Testis (tissue), 3 donors: ENCODE data around the gene TECTB. TPM values are rescaled to one million over a fixed set of nuclear protein-coding genes. Genes with fewer than 3 reads are reported as not detected.

ENCODE experiments used
- DNase-seq: peaks from one replicate; pipeline ENCODE4 v3.0.0-alpha.2; 2019
- H3K27ac ChIP-seq, 2 donors: fragments of 200-600 bp; sonication (generic); one replicate each; pipeline ENCODE4 v1.5.1; 2019
- H3K27me3 ChIP-seq: fragments of 200-600 bp; sonication (generic); one replicate; pipeline ENCODE4 v1.5.1; 2019
- H3K36me3 ChIP-seq: fragments of 200-600 bp; sonication (generic); one replicate; pipeline ENCODE4 v1.5.1; 2017; ENCODE audit warnings: low read depth; ENCODE audit errors: missing control alignments
- H3K4me1 ChIP-seq: fragments of 200-600 bp; sonication (generic); one replicate; pipeline ENCODE4 v1.5.1; 2019
- H3K4me3 ChIP-seq, 2 donors: fragments of 200-600 bp; sonication (generic); one replicate each; pipeline ENCODE4 v1.5.1; 2017 to 2019
- H3K9me3 ChIP-seq: fragments of 200-600 bp; sonication (generic); one replicate; pipeline ENCODE4 v1.5.1; 2017
- POLR2A ChIP-seq: fragments of 450-650 bp; IDR thresholded peaks from one replicate; pipeline ENCODE4 v1.6.1; 2017; ENCODE audit warnings: antibody characterized with exemption, mild to moderate bottlenecking, moderate library complexity
- WGBS, 2 donors: methylation state at CpG; one replicate each; pipeline ENCODE4 v1.1.5; 2018; 5-methylcytosine and 5-hydroxymethylcytosine counted together
- intact Hi-C: fragments of 100-400 bp; cut with DNase I; formaldehyde crosslinking; loops from one replicate; pipeline ENCODE4 v1.15.1; 2023; ENCODE audit warnings: low total_unique reads
- polyA plus RNA-seq: library from polyadenylated mRNA; stranded (reverse); fragments of 350-450 nt; fragmentation: Illumina TruSeq; extraction: RNeasy Lipid Tissue Mini Kit (QIAGEN cat#74804); gene quantifications from one replicate; pipeline ENCODE4 v1.2.3, GENCODE V29; 2014; ENCODE audit warnings: low read depth, low replicate concordance; ENCODE audit not compliant: insufficient read depth
- total RNA-seq, 2 donors: library from RNA; depleted of rRNA; stranded (reverse); fragments of >200 nt; gene quantifications; one replicate each; pipeline ENCODE4 v1.2.3, GENCODE V29; 2016
- TF ChIP-seq, protein P1 (sequence below), 3 experiments: fragments of 450-650 bp in 2 of 3; fragments of 200-600 bp in 1 of 3; sonication (generic) in 1 of 3; IDR thresholded peaks; one replicate each; pipeline ENCODE4 v1.5.1; 2016 to 2019; ENCODE audit warnings: antibody characterized with exemption in 3 of 3, mild to moderate bottlenecking in 2 of 3, moderate library complexity in 1 of 3

The TECTB gene
- total and polyA plus RNA-seq, 3 donors from 2014 or later = 0.06 to 0.17 TPM; not detected in 1

- no peak for TF ChIP-seq POLR2A
- TF ChIP-seq, protein P1, sequence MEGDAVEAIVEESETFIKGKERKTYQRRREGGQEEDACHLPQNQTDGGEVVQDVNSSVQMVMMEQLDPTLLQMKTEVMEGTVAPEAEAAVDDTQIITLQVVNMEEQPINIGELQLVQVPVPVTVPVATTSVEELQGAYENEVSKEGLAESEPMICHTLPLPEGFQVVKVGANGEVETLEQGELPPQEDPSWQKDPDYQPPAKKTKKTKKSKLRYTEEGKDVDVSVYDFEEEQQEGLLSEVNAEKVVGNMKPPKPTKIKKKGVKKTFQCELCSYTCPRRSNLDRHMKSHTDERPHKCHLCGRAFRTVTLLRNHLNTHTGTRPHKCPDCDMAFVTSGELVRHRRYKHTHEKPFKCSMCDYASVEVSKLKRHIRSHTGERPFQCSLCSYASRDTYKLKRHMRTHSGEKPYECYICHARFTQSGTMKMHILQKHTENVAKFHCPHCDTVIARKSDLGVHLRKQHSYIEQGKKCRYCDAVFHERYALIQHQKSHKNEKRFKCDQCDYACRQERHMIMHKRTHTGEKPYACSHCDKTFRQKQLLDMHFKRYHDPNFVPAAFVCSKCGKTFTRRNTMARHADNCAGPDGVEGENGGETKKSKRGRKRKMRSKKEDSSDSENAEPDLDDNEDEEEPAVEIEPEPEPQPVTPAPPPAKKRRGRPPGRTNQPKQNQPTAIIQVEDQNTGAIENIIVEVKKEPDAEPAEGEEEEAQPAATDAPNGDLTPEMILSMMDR (IDR thresholded peaks at IDR 0.05) = no peak
- Histone ChIP-seq H3K36me3 (no peaks in the 10 kb centered on the region), H3K4me1 (no peaks in the 10 kb centered on the region), H3K27ac (no peak overlapping the region), H3K4me3 (no peak overlapping the region), H3K27me3 (no peaks in the 10 kb centered on the region), H3K9me3 (no peaks in the 10 kb centered on the region)
- intact Hi-C loops = no loop called here
- WGBS, 2 donors = 95 to 96% methylated on average over 4 to 13 of the region's 13 CpGs
- no peak for DNase-seq
Observed at GRCh38 chr10:112240441-112240840, 42.8 kb upstream of the TECTB start.

- DNase-seq = no peak
- no peaks in the 10 kb centered on the region for H3K4me1 ChIP-seq
- H3K27me3 ChIP-seq = no peaks in the 10 kb centered on the region
- no peaks in the 10 kb centered on the region for H3K36me3 ChIP-seq
- no peak overlapping the region for H3K4me3 ChIP-seq
- TF ChIP-seq, protein P1 (IDR thresholded peaks at IDR 0.05) = no peak
- TF ChIP-seq POLR2A = no peak
- WGBS, 2 donors = 55 to 60% methylated on average over 1 to 2 of the region's 2 CpGs
- H3K27ac ChIP-seq = no peak overlapping the region
- H3K9me3 ChIP-seq = no peaks in the 10 kb centered on the region
- intact Hi-C loops = no loop called here
Observed at GRCh38 chr10:112241651-112242341, 41.4 kb upstream of the TECTB start.

DNA sequence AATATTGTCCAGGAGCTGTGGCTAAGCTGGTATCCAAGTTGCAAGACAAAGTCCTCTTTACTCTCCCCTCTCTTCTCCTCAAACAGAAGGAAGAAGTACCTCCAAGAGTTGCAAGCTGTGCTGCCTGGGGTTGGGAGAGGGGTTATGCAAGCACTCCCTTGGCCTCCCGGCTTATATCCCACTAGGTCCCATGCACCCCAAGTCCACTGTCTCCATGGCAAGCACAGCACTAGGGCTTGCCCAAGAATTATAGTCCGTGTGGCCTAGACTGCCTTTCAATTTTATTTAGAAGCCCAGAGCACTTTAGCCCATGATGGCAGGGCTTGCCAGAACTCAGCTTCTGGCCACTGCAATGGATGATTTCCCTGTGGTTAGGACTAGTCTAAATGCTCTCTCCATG is 40.4 kb upstream of the TECTB start:
- 81 to 96% methylated on average over 2 of the region's 2 CpGs for WGBS, 2 donors
- TF ChIP-seq, protein P1 (IDR thresholded peaks at IDR 0.05) = no peak
- intact Hi-C loops = no loop called here
- H3K36me3 ChIP-seq = no peaks in the 10 kb centered on the region
- H3K9me3 ChIP-seq = no peaks in the 10 kb centered on the region
- no peaks in the 10 kb centered on the region for H3K4me1 ChIP-seq
- H3K27ac ChIP-seq = no peak overlapping the region
- H3K4me3 ChIP-seq = no peak overlapping the region
- no peaks in the 10 kb centered on the region for H3K27me3 ChIP-seq
- no peak for DNase-seq

- WGBS, 2 donors = 89 to 90% methylated on average over 6 of the region's 6 CpGs
- Histone ChIP-seq H3K36me3 (no peaks in the 10 kb centered on the region), H3K4me1 (no peaks in the 10 kb centered on the region), H3K27ac (no peak overlapping the region), H3K9me3 (no peaks in the 10 kb centered on the region), H3K4me3 (no peak overlapping the region), H3K27me3 (no peaks in the 10 kb centered on the region)
- no peak for DNase-seq
- intact Hi-C loops = no loop called here
- TF ChIP-seq POLR2A = no peak
- TF ChIP-seq, protein P1 (IDR thresholded peaks at IDR 0.05) = no peak
Observed at GRCh38 chr10:112243713-112244112, 39.5 kb upstream of the TECTB start.

GRCh38 chr10:112244197-112244596 is 39.0 kb upstream of the TECTB start:
- TF ChIP-seq, protein P1 (IDR thresholded peaks at IDR 0.05) = no peak
- TF ChIP-seq POLR2A = no peak
- Histone ChIP-seq H3K27ac (no peak overlapping the region), H3K4me1 (no peaks in the 10 kb centered on the region), H3K9me3 (no peaks in the 10 kb centered on the region), H3K36me3 (no peaks in the 10 kb centered on the region), H3K27me3 (no peaks in the 10 kb centered on the region), H3K4me3 (no peak overlapping the region)
- 91 to 96% methylated on average over 2 of the region's 2 CpGs for WGBS, 2 donors
- intact Hi-C loops = no loop called here
- no peak for DNase-seq
